ENCODE data around the gene CTBP2.

DNA sequence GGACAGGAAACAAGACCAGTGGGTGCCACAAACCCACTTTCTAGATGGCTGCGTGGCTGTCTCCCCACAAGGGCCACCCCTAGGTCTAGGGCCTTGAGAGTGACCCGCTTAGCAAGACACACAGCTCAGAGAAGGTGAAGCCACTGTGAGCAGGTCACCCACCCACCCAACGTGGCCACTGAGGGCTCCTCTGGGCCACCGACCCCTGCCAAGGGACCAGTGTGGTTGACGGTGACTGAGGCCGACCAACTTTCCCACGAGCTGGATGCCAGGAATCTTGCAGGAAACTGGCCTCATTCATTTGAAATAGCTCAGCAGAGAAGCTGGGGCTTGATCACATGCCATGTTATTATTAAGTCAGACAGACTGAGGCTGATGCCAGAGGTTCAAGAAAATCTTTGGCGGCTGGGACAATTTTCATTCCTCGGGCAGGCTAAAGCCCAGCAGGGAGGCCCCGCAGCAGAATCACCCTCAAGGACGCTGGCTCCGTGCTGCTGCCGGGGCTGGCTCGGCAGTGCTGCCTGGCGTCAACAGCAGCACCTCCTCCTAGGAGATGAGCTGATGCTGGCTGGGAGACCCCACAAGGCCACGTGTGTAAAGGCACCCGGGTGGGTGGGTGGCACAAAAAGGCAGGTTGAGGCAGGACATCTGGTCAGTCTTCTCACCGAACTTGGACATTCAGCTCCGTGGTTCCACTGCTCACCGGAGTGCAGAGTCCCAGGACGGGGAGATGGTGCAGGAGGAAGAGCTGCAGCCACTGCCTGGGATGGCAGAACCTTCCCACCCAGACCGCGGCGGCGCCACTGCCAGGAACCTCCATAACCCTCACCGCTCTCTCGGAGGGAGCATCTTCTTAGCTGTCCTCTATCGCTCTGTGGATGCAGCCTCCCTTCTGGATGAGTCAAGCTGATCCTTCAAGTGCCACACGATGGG lies 160.7 kb downstream of the CTBP2 start:
- no peak for TF ChIP-seq CTCF (IDR thresholded peaks at IDR 0.05; ENCODE audit: insufficient read depth, low read length, poor library complexity, severe bottlenecking)
- TF ChIP-seq EZH2phosphoT487 (conservative IDR thresholded peaks at IDR 0.05; ENCODE audit: low read length), result no peak
